WI38 (cell line): ENCODE measurements around the gene LANCL2.

ENCODE experiments used
- H3K4me3 ChIP-seq: 2 replicates; pipeline ENCODE4 v1.5.1; 2011; ENCODE audit warnings: low read depth, mild to moderate bottlenecking, control low read depth, low read length
- CTCF ChIP-seq: IDR thresholded peaks from 2 replicates; pipeline ENCODE4 v1.5.1; 2012; ENCODE audit warnings: low read depth, mild to moderate bottlenecking, control low read depth, low read length

LANCL2 gene

DNA sequence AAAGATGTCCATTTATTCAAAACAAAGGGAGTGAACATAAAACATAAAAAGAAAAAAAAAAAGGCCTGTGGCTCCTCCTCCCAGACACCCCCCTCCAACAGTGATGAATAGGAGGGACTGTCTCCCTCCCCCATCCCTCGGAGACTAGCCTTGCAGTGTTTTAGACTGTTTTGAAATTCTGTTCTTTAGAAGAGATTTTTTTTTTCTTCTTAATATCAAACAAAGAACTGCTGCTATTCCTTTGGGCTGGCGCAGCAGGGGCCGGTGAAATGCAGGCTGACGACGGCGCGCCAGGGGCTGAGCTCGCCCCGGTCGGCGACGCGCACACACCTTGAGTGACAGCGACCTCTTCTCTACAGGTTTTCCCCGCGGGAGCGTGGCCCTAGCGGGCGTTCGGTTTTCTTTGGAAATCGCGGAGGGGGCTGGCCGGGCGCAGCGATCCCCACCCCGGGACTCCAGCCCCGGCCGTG is at the start of gene LANCL2:
TSS of gene LANCL2 (plus strand) at position 133 of the 470 bp plus-strand sequence. CDS start 689 bp downstream, outside the sequence.
- no peak for TF ChIP-seq CTCF
- peak within 1 kb of the TSS; percentile 100 for H3K4me3 ChIP-seq

DNA sequence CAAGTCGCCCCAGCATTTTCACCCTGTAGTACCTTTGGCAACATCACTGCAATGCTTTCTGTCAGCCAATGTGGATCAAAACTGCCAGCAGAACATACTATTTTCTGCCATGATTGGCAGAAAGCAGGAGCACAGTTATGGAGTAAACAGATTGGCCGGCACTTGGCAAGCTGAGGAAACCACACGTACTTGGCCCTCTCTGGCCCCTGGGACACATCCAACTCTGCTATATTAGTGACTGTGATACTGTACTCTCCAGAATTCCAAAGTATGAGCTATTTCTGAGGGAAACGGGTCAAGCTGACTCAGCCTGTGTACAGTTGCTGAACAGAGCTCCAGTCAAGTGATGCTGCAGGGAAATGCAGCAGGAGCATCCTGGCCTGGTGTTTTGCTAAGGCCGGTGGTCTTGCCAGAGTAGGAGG is 39.8 kb upstream of the LANCL2 start:
- no peak overlapping the region for H3K4me3 ChIP-seq
- no peak for TF ChIP-seq CTCF

GRCh38 chr7:55326081-55326835 is 38.9 kb upstream of the LANCL2 start:
- H3K4me3 ChIP-seq = no peak overlapping the region
- no peak for TF ChIP-seq CTCF

DNA sequence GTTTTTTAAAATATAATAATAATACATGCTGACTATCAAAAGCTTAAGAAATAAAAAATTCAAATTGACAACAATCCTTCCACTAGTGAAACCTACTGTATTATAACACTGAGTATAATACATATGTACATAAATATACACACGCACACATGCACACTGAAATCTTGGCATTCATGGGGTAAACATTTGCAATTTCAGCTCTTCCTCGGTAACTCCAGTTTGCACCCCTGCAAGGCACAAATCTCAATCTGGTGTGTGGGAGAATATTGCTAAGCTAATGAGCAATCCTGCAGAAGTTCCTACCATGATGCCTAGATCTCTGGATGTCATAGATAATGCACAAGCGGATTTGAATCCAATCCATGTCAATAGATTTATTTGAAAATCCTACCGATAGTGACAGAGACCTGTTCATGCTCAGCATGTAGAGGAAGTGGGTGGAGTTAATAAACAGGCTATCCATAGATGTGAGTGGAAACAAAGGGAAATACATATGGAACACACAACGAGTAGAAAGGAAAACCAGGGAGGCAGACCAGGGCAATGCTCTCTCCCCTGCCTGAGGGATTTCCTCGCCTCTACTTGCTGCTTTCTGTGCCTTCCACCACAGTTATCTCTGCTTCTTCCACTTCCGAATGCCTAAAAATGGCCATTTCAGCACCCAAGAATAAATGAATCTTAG is 38.1 kb upstream of the LANCL2 start:
- no peak for TF ChIP-seq CTCF
- no peak overlapping the region for H3K4me3 ChIP-seq

DNA sequence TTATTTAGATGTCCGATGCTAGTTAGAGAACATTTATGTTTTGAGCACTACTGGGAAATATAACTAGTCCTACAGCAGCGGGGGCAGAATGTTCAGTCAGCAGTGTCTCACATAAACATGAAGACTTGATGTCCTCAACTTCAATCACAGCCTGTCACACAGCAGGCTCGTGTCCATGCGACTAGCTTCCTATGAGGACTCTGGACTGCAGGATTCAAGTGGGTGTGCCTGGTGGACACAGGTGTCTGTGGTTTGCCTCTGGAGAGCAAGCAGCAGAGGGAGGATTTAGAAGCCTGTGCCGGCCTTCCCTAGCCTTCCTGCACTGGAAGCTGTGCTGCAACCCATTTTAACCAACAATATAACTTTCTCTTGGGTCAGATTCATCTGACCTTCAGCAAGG is 30.0 kb upstream of the LANCL2 start:
- no peak overlapping the region for H3K4me3 ChIP-seq
- TF ChIP-seq CTCF = no peak

- H3K4me3 ChIP-seq = no peak overlapping the region
- TF ChIP-seq CTCF = no peak
Observed at GRCh38 chr7:55335786-55336185, 29.4 kb upstream of the LANCL2 start.

DNA sequence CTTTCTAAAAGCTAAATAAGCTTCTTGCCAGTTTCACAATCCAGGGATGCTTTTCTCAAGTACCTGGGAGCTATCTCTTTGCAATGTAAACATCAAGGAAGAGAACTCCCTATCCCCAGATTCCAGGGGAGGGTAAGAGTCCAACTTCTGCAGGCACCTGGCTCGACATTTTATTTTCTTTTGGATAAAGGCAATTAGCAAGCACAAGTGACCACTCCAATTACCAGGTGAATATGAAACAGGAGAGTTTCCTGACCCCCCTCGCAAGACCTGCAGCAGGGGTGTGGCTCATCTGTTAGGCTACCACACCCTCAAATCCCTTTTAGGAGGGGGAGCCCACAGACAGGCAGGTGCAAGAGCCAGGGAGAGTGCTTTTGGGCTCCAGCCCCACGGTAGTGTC is 28.6 kb upstream of the LANCL2 start:
- no peak for TF ChIP-seq CTCF
- no peak overlapping the region for H3K4me3 ChIP-seq
